Urothelium cell line (cell line): ENCODE results near the gene ADGRF3.
"Not testable (repeated sequence)": the region's sequence is repeated elsewhere in the genome, so short reads cannot be mapped to it uniquely, and the experiment has no call there.

Experiments
- DNase-seq: peaks from one replicate; pipeline ENCODE4 v3.0.0; 2011; ENCODE audit warnings: low spot score, mixed read lengths
- FAIRE-seq: peaks from 2 replicates; lab custom pipeline; 2011; peaks lifted over from hg19 to GRCh38; lab: Jason Lieb, UNC

Gene ADGRF3, protein sequence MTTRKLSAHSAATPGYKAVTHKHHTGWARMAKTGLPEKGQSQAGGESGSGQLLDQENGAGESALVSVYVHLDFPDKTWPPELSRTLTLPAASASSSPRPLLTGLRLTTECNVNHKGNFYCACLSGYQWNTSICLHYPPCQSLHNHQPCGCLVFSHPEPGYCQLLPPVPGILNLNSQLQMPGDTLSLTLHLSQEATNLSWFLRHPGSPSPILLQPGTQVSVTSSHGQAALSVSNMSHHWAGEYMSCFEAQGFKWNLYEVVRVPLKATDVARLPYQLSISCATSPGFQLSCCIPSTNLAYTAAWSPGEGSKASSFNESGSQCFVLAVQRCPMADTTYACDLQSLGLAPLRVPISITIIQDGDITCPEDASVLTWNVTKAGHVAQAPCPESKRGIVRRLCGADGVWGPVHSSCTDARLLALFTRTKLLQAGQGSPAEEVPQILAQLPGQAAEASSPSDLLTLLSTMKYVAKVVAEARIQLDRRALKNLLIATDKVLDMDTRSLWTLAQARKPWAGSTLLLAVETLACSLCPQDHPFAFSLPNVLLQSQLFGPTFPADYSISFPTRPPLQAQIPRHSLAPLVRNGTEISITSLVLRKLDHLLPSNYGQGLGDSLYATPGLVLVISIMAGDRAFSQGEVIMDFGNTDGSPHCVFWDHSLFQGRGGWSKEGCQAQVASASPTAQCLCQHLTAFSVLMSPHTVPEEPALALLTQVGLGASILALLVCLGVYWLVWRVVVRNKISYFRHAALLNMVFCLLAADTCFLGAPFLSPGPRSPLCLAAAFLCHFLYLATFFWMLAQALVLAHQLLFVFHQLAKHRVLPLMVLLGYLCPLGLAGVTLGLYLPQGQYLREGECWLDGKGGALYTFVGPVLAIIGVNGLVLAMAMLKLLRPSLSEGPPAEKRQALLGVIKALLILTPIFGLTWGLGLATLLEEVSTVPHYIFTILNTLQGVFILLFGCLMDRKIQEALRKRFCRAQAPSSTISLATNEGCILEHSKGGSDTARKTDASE

DNA sequence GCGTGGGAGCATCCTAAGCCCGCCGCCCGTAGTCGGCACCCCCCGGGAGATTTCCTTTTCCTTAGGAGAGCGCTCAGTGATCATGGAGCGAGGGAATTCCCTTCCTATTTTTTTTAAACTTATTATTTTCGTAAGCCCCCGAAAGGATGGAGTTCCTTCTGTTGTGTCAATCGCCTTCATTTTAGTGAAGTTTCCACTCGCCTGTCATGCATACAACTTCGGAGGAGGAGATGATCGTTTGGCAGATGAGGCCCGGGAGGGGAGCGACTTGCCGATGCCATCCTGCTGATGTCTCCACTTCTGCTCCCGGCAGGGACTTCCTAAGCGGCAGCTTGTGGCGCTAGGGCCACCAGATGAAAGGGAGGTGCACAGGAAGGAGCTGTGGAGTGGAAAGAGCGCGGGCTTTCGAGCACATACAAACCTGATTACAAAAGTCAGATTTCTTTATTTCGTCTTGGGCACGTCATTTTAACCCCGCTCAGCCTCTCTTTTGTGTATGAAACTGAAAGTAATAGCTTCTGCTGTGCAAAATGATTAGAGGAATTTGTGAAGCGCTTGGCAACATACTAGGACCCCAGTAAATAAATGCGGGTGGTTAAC is at the start of gene ADGRF3:
Gene ADGRF3, minus strand, starts transcription at position 336 of the 600 bp plus-strand sequence. CDS start 555 bp downstream, outside the sequence.
- no peak for FAIRE-seq
- peak; percentile 50 for DNase-seq

DNA sequence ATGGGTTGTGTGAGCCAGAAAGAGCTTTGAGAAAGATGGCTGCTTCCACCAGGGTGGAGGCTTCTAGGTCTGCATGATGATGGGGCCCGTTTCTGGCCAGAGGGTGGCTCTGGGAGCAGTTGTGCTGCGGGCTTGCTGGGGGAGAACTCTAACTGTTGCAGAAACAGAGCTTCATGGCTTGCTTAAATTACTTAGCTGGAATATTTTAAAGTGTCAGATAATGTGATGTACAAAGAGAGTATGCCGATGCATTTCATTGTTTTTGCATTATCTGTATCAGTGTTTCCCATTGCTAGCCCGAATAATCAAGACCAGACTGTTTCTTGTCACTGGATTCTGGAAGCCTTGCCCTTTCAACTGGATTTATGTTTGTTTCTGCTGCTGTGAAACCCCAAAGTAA is 48.8 kb upstream of the ADGRF3 start:
- FAIRE-seq (no peak), DNase-seq (no peak)

DNA sequence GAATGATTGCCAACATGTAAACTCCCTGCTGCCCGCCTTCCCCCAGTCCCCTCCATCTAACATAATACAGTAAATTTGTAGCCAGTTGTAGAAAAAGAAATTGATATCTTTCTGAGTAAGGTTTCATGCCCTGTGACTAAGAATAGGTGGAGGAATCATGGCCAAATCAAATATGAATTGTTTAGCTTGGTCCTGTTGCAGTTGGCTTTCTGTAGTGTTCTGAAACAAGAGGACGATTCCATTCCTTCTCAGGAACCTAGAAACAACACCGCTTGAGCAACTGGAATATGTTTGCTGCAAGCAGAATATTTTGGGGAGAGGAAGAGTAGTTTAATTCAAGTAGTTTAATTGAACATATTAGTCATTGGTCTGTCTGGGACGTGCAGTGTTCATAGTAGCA is 48.1 kb upstream of the ADGRF3 start:
- DNase-seq (no peak), FAIRE-seq (peak; percentile 30)

DNA sequence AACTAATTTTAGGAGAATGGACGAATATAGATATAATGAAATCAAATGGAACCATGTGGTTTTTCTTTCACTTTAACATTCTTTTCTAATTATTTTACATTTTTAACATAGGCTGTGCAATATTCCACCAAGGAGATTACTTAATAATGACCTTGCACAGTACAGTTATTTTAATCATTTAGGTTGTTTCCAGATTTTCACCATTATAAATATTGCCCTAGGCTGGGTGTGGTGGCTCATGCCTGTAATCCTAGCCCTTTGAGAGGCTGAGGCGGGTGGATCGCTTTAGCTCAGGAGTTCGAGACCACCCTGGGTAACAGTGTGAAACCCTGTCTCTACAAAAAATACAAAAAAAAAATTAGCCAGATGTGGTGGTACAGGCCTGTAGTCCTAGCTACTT is 40.6 kb upstream of the ADGRF3 start:
- no peak for DNase-seq
- no peak for FAIRE-seq

DNA sequence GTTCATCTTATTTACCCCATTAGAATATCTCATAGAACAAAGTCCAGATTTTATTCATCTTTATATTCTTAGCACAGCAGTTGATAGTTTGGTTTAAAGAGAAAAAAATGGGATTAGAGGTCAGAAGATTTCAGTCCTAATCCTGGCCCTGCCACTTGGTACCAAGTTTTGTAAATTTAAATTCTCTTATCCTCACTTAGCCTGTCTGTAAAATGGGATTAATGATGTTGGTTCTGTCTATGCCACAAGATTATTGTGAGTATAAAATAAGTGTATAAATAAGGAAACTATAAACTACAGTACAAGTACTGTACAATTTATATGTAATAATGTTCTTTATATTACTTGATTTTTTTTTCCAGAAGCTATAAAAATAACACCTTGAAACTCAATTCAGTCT is 38.0 kb upstream of the ADGRF3 start:
- DNase-seq (no peak), FAIRE-seq (no peak)

DNA sequence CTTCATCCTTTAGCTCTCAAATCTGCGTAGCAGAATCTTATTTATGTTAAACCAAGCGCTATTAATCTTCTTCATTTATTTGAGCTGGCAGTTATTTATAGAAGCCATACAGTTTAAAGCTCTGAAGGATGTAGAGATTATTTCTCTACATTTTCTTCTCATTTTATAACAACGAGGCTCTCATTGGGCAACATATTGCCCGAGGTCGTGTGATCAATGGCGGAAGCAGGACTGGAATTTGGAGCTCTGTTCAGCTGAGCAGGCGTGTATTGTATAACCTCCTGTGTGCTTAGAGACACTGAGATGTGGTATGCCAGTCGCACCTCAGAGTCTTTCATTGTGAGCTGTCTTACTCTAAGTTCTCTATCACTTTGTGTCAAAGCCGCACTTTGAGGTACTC is 37.6 kb upstream of the ADGRF3 start:
- FAIRE-seq: no peak
- no peak for DNase-seq

DNA sequence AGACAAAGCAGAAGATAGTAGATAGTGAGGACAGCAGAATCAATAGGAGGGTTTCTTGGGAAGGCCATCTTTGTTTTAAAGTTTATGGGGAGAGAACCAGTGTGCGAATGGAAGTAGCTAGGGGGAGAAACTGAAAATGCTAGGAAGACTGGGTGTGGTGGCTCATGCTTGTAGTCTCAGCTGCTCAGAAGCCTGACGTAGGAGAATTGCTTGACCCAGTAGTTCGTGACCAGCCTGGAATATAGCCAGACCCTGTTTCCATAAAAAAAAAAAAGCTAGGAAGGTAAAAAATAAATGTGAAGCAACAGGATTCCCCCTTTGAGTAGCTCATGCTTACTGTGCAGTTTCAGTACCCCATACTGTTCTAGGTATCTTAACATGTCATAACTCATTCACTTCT is 36.0 kb upstream of the ADGRF3 start:
- DNase-seq (no peak), FAIRE-seq (no peak)

DNA sequence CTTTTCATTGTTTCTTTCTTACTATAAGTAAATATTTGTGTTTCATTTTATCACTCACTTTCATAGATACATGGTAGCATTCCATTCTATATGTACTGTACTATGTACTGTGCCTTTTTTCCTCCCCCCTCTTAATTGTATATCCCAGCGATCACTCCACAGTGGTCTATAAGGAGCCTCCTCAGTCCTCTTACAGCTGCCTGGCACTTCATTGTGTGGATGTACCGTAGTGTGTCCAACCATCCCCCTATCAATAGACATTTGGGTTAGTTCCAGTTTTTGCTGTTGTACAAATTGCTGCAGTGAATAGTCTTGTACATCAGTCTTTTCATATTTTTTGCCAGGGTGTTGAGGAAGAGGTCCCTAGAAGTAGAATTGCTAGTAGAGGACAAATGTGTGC is 33.7 kb upstream of the ADGRF3 start:
- DNase-seq: no peak

DNA sequence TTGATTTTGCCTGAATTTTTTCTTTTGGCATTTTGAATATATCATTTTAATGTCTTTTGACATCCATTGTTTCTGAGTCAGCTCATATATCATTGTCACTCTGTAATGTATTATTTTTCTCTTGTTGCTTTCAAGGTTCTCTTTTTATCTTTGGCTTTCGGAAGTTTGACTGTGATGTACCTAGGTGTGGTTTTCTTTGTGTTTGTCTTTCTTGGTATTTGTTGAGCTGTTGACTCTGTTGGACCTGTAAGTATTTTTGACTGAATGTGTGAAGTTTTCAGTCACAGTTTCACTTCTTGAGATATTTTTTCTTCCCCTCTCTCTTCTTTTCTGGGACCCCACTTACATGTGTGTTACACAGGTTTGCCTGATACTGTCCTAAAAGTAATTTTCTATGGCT is 30.2 kb upstream of the ADGRF3 start:
- no peak for FAIRE-seq
- no peak for DNase-seq

More for the DNA sequence above, 33.7 kb upstream of the ADGRF3 start:
- FAIRE-seq: no peak

DNA sequence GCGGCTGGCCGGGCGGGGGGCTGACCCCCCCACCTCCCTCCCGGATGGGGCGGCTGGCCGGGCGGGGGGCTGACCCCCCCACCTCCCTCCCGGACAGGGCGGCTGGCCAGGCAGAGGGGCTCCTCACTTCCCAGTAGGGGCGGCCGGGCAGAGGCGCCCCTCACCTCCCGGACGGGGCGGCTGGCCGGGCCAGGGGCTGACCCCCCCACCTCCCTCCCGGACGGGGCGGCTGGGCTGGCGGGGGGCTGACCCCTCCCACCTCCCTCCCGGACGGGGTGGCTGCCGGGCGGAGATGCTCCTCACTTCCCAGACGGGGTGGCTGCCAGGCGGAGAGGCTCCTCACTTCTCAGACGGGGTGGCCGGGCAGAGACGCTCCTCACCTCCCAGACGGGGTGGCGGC is 24.3 kb upstream of the ADGRF3 start:
- DNase-seq, FAIRE-seq: not testable (repeated sequence)

DNA sequence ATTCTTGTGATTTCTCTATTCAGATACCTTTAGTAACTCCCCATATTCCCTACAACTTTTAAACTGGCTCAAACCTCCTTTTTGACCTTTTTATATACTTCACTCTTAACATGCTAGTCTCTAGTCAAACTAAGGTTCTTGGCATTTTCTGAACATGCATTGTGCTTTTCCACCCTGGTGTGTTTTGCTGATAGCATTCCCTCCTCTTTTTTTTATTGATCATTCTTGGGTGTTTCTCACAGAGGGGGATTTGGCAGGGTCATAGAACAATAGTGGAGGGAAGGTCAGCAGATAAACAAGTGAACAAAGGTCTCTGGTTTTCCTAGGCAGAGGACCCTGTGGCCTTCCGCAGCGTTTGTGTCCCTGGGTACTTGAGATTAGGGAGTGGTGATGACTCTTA is 23.1 kb upstream of the ADGRF3 start:
- not testable (repeated sequence) for FAIRE-seq, DNase-seq

DNA sequence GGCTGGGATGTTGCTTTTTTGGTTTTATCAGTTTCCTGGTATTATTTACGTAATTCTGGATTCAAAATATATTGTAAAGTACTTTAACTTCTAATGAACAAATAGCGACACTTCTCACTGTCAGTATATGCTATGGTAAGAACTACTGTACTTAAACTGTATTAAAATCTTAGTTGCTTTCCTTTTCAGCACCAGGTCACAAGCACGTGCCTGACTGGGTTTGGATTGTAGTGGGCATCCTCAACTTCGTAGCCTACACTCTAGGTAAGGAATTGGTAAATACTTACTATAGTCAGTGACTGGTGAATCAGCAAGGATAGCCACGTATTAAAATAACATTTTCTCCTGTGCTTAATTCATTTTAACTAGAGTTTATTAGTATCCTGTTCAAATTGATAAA is 20.4 kb upstream of the ADGRF3 start:
- DNase-seq: no peak
- FAIRE-seq: no peak

DNA sequence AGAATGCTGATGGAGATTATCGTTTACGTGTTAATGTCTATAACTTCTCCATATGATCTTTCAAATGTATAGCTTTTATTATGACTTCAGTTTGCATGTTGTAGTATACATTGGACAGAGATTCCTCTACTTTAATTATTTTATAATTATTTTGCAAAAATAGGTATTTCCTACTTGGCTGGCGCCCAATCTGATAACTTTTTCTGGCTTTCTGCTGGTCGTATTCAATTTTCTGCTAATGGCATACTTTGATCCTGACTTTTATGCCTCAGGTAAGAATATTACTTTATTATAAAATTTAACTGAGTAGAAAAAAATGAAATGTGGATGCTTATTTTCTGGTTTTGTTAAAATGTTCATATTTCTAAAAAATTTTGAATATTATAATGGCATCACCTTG is 18.1 kb upstream of the ADGRF3 start:
- FAIRE-seq (no peak), DNase-seq (no peak)

DNA sequence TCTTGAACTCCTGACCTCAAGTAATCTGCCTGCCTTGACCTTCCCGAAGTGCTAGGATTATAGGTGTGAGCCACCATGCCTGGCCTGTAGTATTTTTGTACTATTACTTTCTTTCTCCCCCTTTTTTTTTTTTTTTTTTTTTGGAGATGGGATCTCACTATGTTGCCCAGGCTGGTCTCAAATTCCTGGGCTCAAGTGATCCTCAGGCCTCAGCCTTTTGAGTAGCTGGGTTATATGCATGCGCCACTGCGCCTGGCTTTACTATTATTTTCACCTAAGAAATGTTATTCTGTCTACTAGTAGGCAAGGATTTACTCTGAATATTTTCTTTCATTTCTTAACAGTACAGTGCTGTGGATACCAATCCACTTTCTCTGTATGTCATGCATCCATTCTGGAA is 17.4 kb upstream of the ADGRF3 start:
- no peak for DNase-seq
- FAIRE-seq: no peak

DNA sequence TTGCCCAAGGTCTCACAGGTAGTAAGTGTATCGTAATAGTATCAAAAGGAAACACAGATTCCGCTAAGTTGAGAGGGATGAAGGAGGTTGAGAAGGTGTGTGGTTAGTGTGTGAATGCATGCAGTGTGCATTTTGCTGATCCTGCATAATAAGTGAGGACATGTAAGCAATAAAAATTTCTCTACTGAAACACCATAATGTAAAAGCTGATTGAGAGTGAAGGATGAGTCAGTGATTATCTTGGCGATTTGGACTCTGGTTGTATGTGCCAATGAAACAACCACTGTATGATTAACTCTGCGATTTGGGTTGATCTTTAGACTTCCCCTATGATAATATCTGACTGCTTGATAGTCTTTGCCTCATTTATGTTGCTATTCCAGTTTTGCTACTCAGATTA is 16.7 kb upstream of the ADGRF3 start:
- FAIRE-seq (no peak), DNase-seq (no peak)

DNA sequence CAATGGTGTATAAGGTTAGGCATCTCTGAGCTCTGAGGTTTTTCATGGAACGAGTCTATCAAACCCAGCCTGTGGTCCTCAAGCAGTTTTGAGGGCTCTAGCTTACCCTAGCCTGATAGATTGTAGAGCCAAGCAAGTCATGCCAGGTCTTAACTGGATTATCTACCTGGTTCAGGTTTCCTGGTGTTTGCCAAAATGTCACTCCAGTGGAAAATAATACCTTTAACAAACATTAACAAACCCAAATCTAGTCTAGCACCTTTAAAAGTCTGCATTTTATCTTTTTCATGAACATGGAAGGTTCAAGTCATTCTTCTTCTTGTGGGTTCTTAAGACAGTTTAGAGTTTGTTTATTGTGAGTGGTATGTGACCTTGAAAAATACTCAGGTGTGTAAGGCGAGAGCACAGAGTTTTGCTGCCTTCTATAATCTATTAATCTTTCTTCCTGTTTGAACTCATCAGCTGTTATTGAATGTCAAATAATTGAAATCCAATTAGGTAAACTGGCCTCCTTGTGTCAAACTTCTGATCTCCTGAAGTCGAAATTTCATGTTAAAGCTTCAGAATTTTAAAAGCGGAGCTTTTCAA is 13.4 kb upstream of the ADGRF3 start:
- no peak for FAIRE-seq
- DNase-seq: no peak

DNA sequence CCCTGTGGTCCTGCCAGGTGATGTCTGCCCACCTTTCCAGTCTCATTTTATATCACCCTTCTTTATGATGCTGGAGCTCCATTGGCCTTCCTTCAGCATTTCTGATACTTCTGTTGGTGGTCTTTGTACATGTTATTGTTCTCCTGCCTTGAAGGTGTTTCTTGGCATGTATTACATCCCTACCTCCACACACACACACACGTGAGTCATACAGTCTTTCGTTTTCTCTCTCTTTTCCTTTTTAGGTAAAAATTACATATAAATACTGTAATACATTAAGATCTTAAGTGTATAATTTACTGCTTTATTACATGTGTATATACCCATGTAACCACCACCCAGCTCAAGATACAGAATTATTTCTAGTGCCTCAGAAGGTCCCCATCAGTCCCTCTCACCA is 10.2 kb upstream of the ADGRF3 start:
- DNase-seq: no peak
- no peak for FAIRE-seq

DNA sequence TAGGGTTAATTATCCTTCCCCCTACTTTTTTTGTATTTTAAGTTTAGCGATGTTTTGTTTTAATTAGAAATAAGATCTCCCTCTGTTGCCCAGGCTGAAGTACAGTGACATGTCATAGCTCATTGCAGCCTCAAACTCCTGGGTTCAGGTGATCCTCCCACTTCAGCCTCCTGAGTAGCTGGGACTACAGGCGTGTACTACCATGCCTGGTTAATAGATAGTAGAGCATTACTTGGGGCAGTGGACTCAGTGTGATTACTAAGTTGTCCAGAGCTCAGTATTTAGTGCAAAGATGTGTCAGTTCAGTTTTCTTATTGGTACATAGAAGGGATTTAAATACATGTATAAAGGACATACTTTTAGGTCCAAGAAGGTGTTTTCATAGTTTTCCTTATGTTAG is 9.5 kb upstream of the ADGRF3 start:
- no peak for FAIRE-seq
- no peak for DNase-seq

DNA sequence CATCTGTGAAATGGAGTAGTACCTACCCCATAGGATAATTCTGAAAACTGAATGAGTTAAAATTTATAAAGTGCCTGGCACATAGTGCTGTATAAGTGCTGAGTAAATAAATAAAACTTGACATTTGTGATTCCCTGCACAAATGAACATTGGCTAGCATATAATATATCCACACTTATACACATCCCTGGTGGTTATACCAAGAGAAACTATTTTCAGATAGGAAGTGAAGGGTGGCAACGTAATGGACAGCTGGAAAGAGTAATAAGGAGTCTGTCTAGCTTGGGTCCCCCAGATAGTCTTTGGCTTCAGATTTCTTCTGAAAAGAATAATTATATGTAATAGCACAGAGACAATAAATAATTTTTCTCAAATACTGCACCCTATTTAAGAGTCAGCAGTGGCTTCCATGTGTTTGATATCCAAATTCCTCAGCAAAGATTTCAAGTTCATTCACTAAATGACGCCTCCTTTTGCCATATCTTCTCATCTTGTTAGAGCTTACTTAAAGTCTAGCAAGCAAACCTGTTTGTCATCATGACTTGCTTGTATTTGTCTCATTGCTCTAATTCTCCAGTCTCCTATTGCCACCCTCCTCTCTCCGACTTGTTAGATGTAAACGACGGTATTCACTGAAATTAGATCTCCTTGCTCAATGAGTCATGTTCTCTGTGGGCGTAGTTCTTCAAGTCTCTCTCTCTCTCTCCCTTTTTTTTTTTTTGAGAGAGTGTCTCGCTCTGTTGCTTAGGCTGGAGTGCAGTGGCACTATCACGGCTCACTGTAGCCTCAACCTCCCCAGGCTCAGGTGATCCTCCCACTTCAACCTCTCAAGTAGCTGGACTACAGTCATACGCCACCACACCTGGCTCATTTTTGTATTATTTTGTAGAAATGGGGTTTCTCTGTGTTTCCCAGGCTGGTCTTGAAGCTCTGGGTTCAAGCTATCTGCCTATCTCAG is 8.7 kb upstream of the ADGRF3 start:
- DNase-seq: peak; percentile 80
- no peak for FAIRE-seq

DNA sequence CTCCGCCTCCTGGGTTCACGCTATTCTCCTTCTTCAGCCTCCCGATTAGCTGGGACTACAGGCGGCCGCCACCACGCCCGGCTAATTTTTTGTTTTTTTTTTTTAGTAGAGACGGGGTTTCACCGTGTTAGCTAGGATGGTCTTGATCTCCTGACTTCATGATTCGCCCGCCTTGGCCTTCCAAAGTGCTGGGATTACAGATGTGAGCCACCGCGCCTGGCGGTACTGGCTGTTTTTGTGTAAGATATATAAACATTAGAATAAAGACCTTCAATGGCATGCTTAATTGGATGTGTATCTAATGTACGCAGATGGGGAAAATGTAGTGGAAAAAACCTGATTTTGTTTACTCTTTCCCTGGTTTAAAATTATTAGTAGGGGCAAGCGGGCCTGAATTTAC is 7.9 kb upstream of the ADGRF3 start:
- not testable (repeated sequence) for FAIRE-seq, DNase-seq
